Lower leg skin (tissue), 3 donors: Measurements from ENCODE around the gene GLG1.

Experiments
- POLR2A ChIP-seq, 2 donors: fragments of 450-650 bp; IDR thresholded peaks; one replicate each; pipeline ENCODE4 v1.6.1; 2016 to 2017; ENCODE audit warnings: antibody characterized with exemption in 2 of 2, mild to moderate bottlenecking in 1 of 2, moderate library complexity in 1 of 2
- TF ChIP-seq, protein P1 (sequence below), 3 donors: fragments of 450-650 bp; IDR thresholded peaks; one replicate each; pipeline ENCODE4 v1.5.1; 2016; ENCODE audit warnings: antibody characterized with exemption in 3 of 3, mild to moderate bottlenecking in 3 of 3, moderate library complexity in 2 of 3

DNA sequence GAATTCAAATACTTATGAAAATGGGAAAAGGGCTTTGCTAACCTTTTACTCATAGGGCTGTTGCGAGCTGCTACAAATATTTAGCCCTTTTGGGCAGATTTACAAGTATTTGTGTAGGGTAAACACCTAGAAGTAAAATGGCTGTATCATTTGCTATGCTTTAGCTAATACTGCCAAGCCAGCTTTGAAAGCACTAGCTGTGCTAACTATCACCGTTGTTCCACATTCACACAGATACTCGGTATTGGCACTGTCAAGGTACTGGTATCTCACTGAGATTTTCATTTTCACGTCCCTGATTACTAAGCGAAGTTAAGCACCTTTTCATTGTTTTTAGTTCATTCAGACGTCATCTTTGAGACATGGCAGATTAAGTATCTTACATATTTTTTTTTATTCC is 84.8 kb downstream of the GLG1 start:
- TF ChIP-seq, protein P1, sequence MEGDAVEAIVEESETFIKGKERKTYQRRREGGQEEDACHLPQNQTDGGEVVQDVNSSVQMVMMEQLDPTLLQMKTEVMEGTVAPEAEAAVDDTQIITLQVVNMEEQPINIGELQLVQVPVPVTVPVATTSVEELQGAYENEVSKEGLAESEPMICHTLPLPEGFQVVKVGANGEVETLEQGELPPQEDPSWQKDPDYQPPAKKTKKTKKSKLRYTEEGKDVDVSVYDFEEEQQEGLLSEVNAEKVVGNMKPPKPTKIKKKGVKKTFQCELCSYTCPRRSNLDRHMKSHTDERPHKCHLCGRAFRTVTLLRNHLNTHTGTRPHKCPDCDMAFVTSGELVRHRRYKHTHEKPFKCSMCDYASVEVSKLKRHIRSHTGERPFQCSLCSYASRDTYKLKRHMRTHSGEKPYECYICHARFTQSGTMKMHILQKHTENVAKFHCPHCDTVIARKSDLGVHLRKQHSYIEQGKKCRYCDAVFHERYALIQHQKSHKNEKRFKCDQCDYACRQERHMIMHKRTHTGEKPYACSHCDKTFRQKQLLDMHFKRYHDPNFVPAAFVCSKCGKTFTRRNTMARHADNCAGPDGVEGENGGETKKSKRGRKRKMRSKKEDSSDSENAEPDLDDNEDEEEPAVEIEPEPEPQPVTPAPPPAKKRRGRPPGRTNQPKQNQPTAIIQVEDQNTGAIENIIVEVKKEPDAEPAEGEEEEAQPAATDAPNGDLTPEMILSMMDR (IDR thresholded peaks at IDR 0.05) = no peak
- no peak for TF ChIP-seq POLR2A (IDR thresholded peaks at IDR 0.05)
